Measurements from ENCODE around the gene SGSH. TPM values are rescaled to one million over a fixed set of nuclear protein-coding genes. Genes with fewer than 3 reads are reported as not detected.

The SGSH gene
- total and polyA plus RNA-seq, 2 experiments from 2014 or later: 16.0 to 59.6 TPM

- TF ChIP-seq CTCF (IDR thresholded peaks at IDR 0.05; ENCODE audit: poor library complexity) (no peak), EZH2phosphoT487 (IDR thresholded peaks at IDR 0.05; ENCODE audit: low read depth, severe bottlenecking, unreplicated experiment) (no peak), EZH2 (IDR thresholded peaks at IDR 0.05; ENCODE audit: borderline replicate concordance) (no peak)
- no peaks in the 10 kb centered on the region for H3K9me2 ChIP-seq (replicated peaks; ENCODE audit: insufficient read depth)
- no peaks in the 10 kb centered on the region for H3K9me3 ChIP-seq (ENCODE audit: low read depth)
- WGBS (ENCODE audit: low lambda C conversion rate, missing lambda C conversion rate): 96% methylated on average over 36 of the region's 40 CpGs
- H3K4me1 ChIP-seq (ENCODE audit: insufficient read depth): peaks cover 16% of the 10 kb centered on the region
- H3K4me3 ChIP-seq: no peak overlapping the region
- no peak for DNase-seq (ENCODE audit: low spot score)
- no peaks in the 10 kb centered on the region for H4K20me1 ChIP-seq (ENCODE audit: insufficient read depth, poor library complexity, severe bottlenecking)
- no peaks in the 10 kb centered on the region for H3K27me3 ChIP-seq
- peaks cover 32% of the 10 kb centered on the region for H3K79me2 ChIP-seq
- H3K36me3 ChIP-seq (replicated peaks; ENCODE audit: insufficient read depth, low read depth): no peaks in the 10 kb centered on the region
- no peak overlapping the region for H3K4me2 ChIP-seq
- no peak overlapping the region for H2AFZ ChIP-seq
- H3K27ac ChIP-seq: no peak overlapping the region
These were observed 3.4 kb downstream of the SGSH start for GRCh38 chr17:80216473-80217456.

DNA sequence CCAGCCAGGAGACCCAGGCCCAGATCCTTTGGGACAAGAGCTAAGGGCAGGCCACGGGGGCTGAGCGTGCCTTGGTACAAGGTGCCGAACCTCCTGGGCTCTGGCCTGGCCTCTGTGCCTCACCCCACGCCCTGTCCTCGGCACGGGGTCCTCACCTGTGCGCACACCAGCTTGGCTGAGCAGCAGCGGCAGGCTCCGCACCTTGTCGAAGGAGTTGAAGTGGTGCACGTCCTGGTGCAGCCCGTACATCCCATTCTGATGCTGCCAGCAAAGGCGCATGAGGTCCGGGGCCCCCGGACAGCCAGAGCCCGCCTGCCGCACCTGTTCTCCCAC is 5.3 kb downstream of the SGSH start:
- Histone ChIP-seq H3K9me2 (replicated peaks; ENCODE audit: insufficient read depth) (no peaks in the 10 kb centered on the region), H3K4me1 (ENCODE audit: insufficient read depth) (peaks cover 10% of the 10 kb centered on the region), H4K20me1 (ENCODE audit: insufficient read depth, poor library complexity, severe bottlenecking) (no peaks in the 10 kb centered on the region), H3K4me2 (no peak overlapping the region), H3K9me3 (ENCODE audit: low read depth) (no peaks in the 10 kb centered on the region), H3K79me2 (peaks cover 15% of the 10 kb centered on the region), H3K36me3 (replicated peaks; ENCODE audit: insufficient read depth, low read depth) (no peaks in the 10 kb centered on the region), H2AFZ (no peak overlapping the region), H3K27ac (no peak overlapping the region), H3K4me3 (no peak overlapping the region), H3K27me3 (no peaks in the 10 kb centered on the region)
- TF ChIP-seq CTCF (IDR thresholded peaks at IDR 0.05; ENCODE audit: poor library complexity) (no peak), EZH2phosphoT487 (IDR thresholded peaks at IDR 0.05; ENCODE audit: low read depth, severe bottlenecking, unreplicated experiment) (no peak), EZH2 (IDR thresholded peaks at IDR 0.05; ENCODE audit: borderline replicate concordance) (no peak)
- WGBS (ENCODE audit: low lambda C conversion rate, missing lambda C conversion rate): 97% methylated on average over 15 of the region's 17 CpGs
- no peak for DNase-seq (ENCODE audit: low spot score)

DNA sequence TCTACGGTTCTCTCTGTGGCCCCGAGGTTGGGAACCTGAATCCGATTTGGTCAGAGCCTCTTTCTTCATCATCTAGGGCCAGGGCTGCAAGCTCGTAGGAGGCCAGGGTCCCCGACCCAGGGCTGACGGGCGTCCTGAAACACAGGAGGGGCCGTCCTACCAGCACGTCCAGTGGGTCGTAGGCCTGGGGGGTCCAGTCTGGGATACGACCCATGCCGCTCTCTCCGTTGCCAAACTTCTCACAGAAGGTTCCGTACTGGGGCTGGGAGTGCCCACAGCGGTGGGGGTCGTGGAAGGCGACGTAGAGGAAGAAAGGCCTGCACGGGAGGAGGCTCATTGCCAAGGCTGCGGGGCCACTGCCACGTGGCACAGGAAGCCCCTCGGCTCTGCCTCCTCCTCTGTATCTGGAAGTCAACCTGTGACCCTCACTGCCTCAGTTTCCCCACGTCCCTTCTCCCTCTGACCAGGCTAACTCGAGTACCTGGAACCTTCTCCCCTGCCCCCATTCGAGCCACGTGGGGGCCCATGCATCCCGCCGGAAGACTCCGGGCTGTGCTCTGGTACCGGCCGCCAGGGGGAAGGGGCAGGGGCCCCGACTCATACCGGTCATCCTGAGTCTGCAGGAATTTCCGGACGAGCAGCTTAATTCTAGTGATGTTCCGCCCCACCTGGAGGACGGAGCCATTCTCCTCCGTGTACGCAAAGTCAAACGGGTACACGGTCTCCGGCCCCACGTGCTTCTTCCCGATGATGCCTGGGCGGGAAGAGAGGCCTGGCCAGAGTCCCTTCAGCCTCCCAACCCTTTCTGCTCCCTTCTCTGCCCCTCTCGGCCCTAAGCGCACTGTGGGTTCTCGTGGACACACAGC is 5.9 kb downstream of the SGSH start:
- Histone ChIP-seq H3K4me1 (ENCODE audit: insufficient read depth) (peaks cover 7% of the 10 kb centered on the region), H3K27ac (no peak overlapping the region), H3K79me2 (peaks cover 12% of the 10 kb centered on the region), H3K36me3 (replicated peaks; ENCODE audit: insufficient read depth, low read depth) (no peaks in the 10 kb centered on the region), H3K27me3 (no peaks in the 10 kb centered on the region), H3K4me2 (no peak overlapping the region), H2AFZ (no peak overlapping the region), H4K20me1 (ENCODE audit: insufficient read depth, poor library complexity, severe bottlenecking) (no peaks in the 10 kb centered on the region), H3K9me3 (ENCODE audit: low read depth) (no peaks in the 10 kb centered on the region), H3K4me3 (no peak overlapping the region), H3K9me2 (replicated peaks; ENCODE audit: insufficient read depth) (no peaks in the 10 kb centered on the region)
- TF ChIP-seq CTCF (IDR thresholded peaks at IDR 0.05; ENCODE audit: poor library complexity) (no peak), EZH2 (IDR thresholded peaks at IDR 0.05; ENCODE audit: borderline replicate concordance) (no peak), EZH2phosphoT487 (IDR thresholded peaks at IDR 0.05; ENCODE audit: low read depth, severe bottlenecking, unreplicated experiment) (no peak)
- 96% methylated on average over 47 of the region's 48 CpGs for WGBS (ENCODE audit: low lambda C conversion rate, missing lambda C conversion rate)
- DNase-seq (ENCODE audit: low spot score): no peak

All from hepatocyte (in vitro differentiated cells).